ENCODE data around the gene XPO4.
"Not testable (repeated sequence)": the region's sequence is repeated elsewhere in the genome, so short reads cannot be mapped to it uniquely, and the experiment has no call there.

The XPO4 gene

DNA sequence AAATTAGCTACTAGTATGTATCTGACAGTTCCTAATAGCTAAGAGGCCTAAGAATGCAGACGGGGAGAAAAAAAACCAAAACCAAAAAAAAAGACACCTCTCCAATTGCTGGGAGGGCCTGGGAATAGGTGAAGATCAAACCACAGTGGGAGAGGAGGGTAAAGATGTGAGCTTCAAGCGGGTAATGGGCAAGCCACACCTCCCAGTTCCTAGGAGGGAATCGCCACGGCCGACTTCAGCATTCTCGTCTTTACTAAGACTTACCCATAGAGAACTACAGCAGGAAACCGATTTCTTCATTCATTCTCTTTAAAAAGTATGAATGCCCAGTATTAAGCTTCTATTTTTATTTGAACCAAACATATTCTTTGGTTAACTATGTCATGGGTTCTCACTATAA, 123.1 kb downstream of the XPO4 start:
- FAIRE-seq, result no peak

DNA sequence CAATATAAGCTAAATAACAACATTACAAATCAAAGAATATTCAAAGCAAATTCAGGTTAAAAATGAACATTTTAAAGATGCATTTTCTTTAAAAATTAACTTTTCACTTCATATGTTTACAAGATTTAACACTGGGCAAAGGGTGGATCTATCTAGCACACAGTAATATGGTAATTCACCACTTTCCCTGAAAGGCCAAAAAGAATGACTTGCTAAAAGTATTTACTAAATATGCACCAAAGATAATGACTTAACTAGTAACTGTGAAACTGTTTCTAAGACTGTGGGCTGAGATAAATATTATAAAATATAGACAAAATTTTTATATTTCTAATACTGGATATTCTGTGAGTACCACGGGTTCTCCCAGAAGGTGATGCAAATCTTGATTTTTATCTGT, 124.2 kb downstream of the XPO4 start:
- no peak for FAIRE-seq

GRCh38 chr13:20776751-20777150, 125.8 kb downstream of the XPO4 start:
- FAIRE-seq, result no peak

DNA sequence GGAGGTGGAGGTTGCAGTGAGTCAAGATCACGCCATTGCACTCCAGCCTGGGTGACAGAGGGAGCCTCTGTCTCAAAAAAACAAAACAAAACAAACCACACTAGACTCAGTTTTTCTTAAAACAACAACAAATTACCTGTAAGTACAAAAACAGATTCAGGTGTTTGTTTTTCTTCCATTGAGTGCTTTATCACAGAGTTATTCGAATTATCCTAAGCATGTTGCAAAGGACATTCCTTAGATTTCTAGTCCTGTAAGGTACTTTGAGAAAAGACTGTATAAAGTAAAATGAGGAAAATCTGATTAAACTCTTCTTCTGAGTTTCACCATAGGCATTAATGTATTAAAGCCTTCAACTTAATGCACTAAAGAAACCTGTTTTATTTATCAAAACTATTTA, 126.6 kb downstream of the XPO4 start:
- FAIRE-seq, result no peak

DNA sequence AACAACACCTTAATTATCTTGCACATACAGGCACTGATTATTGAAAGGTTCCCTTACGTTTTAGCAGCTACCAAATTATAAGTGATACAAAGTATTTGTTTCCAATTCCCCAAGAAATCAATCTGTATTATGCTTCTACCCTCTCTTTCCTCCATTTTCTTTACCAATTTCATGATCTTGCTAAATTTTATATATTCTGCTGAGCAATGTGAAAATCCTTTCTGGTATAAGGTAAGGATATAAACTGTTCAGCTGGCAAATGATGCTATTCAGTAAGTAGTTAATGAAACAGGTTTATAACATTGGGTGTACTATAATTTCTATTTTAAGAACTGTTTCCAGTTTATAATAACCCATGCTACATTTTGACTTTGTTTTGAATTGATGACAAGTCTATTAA, 127.8 kb downstream of the XPO4 start:
- FAIRE-seq, result no peak

- FAIRE-seq, result no peak
Observed at GRCh38 chr13:20773194-20774080, 129.1 kb downstream of the XPO4 start, which contains the start of gene EEF1AKMT1. Gene EEF1AKMT1 (minus strand): TSS chr13:20773961. CDS start chr13:20757598, 16,363 bp downstream.

GRCh38 chr13:20772401-20773131, 130.0 kb downstream of the XPO4 start:
- FAIRE-seq, result no peak

GRCh38 chr13:20769834-20770233, 132.7 kb downstream of the XPO4 start:
- no peak for FAIRE-seq

GRCh38 chr13:20769091-20769490, 133.5 kb downstream of the XPO4 start:
- FAIRE-seq, result no peak

DNA sequence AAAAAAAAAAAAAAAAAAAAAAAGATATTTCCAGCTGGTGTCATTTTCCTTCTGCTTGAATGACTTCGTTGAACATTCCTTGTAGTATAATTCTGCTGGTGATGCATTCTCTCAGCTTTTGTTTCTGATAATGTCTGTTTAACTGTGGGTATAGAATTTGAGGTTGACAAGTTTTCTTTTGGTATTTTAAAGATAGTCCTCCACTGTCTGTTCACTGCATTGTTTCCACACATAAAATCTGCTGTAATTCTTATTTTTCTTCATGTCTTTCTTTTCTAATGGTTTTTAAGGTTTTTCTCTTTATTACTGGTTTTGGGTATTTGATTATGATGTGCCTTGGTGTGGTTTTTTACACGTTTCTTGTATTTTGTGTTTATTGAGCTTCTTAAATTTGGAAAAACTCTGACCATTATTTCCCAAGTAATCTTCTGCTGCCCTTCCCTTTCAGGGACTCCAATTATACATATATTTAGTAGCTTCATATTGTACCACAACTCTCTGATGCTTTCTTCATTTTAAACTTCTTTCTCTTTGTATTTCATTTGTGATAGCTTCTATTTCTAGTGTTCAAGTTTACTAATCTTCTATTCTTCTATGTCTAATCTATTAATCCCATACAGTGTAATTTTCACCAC, 135.1 kb downstream of the XPO4 start:
- no peak for FAIRE-seq

DNA sequence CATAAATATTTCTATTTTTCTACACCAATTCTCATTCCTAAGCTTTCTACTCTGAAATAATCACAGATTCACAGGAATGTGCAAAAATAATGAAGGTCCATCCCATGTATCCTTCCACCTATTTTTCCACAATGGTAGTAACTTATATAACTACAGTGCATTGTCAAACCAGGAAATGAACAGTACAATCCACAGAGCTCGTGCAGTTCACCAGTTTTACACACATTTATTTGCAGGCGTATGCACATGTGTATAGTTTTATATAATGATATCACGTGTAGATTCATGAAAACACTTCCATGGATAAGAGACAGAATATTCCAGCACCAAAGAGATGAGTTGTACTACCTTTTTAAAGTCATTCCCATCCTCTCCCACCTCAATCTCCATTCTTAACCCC, 141.7 kb downstream of the XPO4 start:
- FAIRE-seq, result no peak

DNA sequence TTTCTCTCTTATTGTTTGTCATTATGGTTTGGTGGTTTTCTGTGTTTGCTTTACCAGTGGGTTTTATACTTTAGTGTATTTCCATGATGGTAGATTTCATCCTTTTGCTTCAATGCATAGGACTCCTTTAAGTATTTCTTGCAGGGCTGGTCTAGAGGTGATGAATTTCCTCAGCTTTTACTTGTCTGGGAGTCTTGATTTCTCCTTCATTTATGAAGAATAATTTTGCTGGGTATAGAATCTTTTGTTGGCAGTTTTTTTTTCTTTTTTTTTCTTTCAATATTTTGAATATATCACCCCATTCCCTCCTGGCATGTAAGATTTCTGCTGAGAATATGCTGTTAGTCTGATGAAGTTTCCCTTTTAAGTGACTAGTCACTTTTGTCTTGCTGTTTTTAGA, 148.5 kb downstream of the XPO4 start:
- FAIRE-seq, result no peak

DNA sequence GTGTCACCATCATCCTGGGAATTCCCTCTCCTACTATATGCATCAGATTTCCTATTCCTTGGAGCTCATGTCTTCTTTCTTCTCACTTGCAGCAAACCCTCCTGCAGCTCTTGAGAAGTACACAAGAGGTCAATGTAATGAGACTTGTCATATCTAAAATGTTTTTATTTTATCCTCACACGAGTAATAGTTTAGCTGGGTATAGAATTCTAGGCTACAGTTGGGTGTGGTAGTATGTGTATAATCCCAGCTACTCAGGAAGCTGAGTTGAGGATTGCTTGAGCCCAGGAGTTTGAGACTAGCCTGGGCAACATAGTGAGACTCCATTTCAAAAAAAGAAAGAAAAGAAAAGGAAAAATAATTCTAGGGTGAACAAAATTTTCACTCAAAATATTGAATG, 153.2 kb downstream of the XPO4 start:
- FAIRE-seq, result no peak

GRCh38 chr13:20743830-20744404, 158.6 kb downstream of the XPO4 start:
- FAIRE-seq, result not testable (repeated sequence)

- FAIRE-seq, result no peak
Observed at GRCh38 chr13:20740021-20740420, 162.5 kb downstream of the XPO4 start.

- no peak for FAIRE-seq
Observed at GRCh38 chr13:20738616-20739015, 163.9 kb downstream of the XPO4 start.

- FAIRE-seq, result no peak
Observed at GRCh38 chr13:20729633-20730585, 172.6 kb downstream of the XPO4 start.

- no peak for FAIRE-seq
Observed at GRCh38 chr13:20728579-20729311, 173.8 kb downstream of the XPO4 start.

GRCh38 chr13:20727856-20728255, 174.7 kb downstream of the XPO4 start:
- no peak for FAIRE-seq

Data from TTC549 (cell line).